ENCODE data around the gene COL9A2. TPM values are rescaled to one million over a fixed set of nuclear protein-coding genes. Genes with fewer than 3 reads are reported as not detected.

The COL9A2 gene
- total RNA-seq, 1 experiment from 2014 or later: 3.0 TPM

DNA sequence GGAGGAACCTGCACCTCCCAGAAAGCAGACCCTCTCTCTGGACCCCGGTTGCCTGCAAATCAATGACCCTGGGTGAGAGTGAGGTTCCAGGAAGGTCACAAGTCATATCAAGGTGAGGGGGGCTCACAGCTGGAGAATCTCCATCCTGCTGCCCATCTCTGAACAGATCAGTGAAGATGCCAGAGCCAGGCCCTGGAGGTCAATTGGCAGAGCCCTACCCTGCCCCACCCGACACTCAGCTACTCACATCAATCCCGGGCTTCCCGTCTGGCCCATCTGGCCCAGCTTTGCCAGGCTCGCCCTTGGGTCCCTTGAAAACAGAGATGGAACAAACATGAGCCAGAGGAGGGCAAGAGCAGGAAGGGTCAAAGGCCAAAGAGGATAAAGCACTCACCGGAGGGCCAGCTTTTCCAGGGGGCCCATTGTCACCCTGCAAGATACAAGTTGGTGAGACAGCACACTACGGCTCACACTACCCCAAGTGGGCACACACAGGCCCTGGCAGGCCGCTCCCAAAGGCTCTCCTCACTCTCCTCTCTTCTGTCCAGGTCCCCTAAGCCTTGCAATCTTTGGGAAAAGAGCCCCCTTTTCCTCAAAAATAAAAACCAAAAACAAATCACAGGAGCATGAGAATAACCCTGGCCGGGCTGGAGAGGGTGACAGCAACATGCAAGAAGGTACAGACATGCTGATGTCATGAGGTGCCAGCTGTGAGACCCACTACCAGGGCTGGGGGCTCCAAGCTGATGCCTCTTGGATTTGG is 2.9 kb downstream of the COL9A2 start:
- DNase-seq: no peak
- Mint-ChIP-seq H3K27ac (ENCODE audit: unreplicated experiment) (no peak overlapping the region), H3K4me3 (ENCODE audit: low read depth, unreplicated experiment) (no peak overlapping the region), H3K27me3 (ENCODE audit: unreplicated experiment) (peaks cover 41% of the 10 kb centered on the region), H3K9me3 (ENCODE audit: low read depth, unreplicated experiment) (no peaks in the 10 kb centered on the region), H3K4me1 (ENCODE audit: low read depth, unreplicated experiment) (peaks cover 13% of the 10 kb centered on the region), H3K36me3 (ENCODE audit: insufficient read depth, unreplicated experiment) (peaks cover 30% of the 10 kb centered on the region)
- no TSS peak for BruUV-seq (replicated peaks)
- TF ChIP-seq, protein P1, sequence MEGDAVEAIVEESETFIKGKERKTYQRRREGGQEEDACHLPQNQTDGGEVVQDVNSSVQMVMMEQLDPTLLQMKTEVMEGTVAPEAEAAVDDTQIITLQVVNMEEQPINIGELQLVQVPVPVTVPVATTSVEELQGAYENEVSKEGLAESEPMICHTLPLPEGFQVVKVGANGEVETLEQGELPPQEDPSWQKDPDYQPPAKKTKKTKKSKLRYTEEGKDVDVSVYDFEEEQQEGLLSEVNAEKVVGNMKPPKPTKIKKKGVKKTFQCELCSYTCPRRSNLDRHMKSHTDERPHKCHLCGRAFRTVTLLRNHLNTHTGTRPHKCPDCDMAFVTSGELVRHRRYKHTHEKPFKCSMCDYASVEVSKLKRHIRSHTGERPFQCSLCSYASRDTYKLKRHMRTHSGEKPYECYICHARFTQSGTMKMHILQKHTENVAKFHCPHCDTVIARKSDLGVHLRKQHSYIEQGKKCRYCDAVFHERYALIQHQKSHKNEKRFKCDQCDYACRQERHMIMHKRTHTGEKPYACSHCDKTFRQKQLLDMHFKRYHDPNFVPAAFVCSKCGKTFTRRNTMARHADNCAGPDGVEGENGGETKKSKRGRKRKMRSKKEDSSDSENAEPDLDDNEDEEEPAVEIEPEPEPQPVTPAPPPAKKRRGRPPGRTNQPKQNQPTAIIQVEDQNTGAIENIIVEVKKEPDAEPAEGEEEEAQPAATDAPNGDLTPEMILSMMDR (IDR thresholded peaks at IDR 0.05; ENCODE audit: unreplicated experiment): no peak
- intact Hi-C loops (cut with micrococcal nuclease; ENCODE audit: unreplicated experiment): no loop called here
- CTCF ChIA-PET: interaction anchor here (0.6 to 1.8 kb wide), 5 partner anchors 21 to 161 kb away, joined by 4 to 10 read pairs (median 5); partner anchors contain the start of gene ZMPSTE24

DNA sequence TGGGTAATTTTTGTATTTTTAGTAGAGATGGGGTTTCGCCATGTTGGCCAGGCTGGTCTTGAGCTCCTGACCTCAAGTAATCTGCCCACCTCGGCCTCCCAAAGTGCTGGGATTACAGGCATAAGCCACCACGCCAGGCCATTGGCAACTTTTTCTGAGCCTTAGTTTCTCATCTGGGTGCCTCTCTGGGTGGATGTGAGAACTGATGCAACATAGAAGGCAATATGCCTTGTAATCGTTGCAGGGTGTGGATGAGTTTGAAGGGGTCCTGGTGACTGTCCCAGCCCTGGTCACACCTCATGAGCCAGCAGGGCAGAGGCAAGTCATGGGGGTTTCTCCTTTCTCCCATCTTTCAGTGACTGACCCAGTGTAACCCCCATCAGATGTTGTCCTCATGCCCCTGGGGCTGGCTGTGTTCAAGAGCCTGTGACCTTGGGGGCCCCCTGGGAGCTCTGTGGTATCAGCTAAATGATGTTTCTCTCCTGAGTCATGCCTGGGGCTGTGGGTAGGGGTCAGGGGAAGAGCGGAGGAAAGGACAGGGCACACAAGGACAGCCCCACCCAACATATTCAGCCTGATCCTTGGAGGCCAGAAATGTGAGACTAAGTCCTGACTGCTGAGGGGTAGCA is 3.6 kb downstream of the COL9A2 start:
- no TSS peak for BruUV-seq (replicated peaks)
- Mint-ChIP-seq H3K4me1 (ENCODE audit: low read depth, unreplicated experiment) (peaks cover 13% of the 10 kb centered on the region), H3K36me3 (ENCODE audit: insufficient read depth, unreplicated experiment) (peaks cover 30% of the 10 kb centered on the region), H3K27me3 (ENCODE audit: unreplicated experiment) (peaks cover 34% of the 10 kb centered on the region), H3K27ac (ENCODE audit: unreplicated experiment) (no peak overlapping the region), H3K9me3 (ENCODE audit: low read depth, unreplicated experiment) (no peaks in the 10 kb centered on the region), H3K4me3 (ENCODE audit: low read depth, unreplicated experiment) (no peak overlapping the region)
- TF ChIP-seq, protein P1 (IDR thresholded peaks at IDR 0.05; ENCODE audit: unreplicated experiment): no peak
- CTCF ChIA-PET: interaction anchor here (0.6 kb wide), 2 partner anchors 22 to 107 kb away, joined by 4 to 7 read pairs; no protein-coding TSS in a partner anchor
- no peak for DNase-seq
- intact Hi-C loops (cut with micrococcal nuclease; ENCODE audit: unreplicated experiment): no loop called here

DNA sequence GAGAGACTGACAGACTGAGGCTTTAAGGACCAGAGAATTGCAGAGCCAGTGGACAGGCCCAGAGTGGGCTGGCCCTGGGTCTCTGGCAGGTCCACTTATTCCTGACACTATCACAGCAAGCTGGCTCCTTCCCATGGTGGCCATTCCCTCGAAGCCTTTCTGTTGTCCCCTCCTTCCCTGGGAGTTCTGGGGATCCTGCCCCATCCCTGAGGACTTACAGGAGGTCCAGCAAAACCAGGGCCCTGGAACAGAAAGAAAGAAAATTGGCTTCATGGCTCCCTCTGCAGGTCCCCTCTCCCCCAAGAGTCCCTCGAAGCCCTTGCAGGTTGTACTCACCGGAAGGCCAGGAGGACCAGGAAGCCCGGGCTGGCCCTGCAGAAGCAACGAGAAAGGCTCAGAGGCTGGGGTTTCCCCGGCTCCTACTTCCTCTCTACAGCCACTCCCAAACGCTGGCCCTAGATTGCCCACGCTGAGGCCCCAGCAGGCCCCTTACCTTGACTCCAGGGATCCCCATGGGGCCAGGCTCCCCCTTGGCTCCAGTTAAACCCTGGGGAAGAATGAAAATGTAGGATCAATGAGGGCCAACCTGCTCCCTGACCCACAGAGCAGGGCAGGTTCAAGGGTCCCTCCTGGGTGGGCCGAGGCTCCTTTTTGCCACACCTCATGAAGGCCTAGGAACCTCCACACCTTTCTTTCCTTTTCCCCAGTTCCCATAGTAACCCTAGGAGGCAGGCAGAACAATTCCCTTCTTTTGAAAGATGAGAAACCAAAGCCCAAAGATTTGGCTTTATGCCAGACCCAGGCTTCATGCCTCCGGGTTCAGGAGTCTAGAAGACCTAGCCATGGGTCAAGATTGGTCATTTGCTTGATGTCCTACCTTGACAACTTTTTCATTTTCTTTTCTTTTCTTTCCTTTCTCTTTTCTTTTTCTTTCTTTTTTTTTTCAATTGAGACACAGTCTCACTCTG is 4.6 kb downstream of the COL9A2 start:
- H3K27me3 Mint-ChIP-seq (ENCODE audit: unreplicated experiment): peaks cover 25% of the 10 kb centered on the region
- H3K4me3 Mint-ChIP-seq (ENCODE audit: low read depth, unreplicated experiment): no peak overlapping the region
- CTCF ChIA-PET: no interaction called here
- H3K36me3 Mint-ChIP-seq (ENCODE audit: insufficient read depth, unreplicated experiment): peaks cover 28% of the 10 kb centered on the region
- peaks cover 13% of the 10 kb centered on the region for H3K4me1 Mint-ChIP-seq (ENCODE audit: low read depth, unreplicated experiment)
- no TSS peak for BruUV-seq (replicated peaks)
- intact Hi-C loops (cut with micrococcal nuclease; ENCODE audit: unreplicated experiment): no loop called here
- DNase-seq: peak; percentile 69
- no peak overlapping the region for H3K27ac Mint-ChIP-seq (ENCODE audit: unreplicated experiment)
- no peaks in the 10 kb centered on the region for H3K9me3 Mint-ChIP-seq (ENCODE audit: low read depth, unreplicated experiment)
- TF ChIP-seq, protein P1 (IDR thresholded peaks at IDR 0.05; ENCODE audit: unreplicated experiment): no peak

- CTCF ChIA-PET: interaction anchor here (0.6 kb wide), 1 partner anchor 410 kb away, joined by 5 read pairs; the partner anchor contains the start of gene MYCL
- Mint-ChIP-seq H3K4me3 (ENCODE audit: low read depth, unreplicated experiment) (no peak overlapping the region), H3K36me3 (ENCODE audit: insufficient read depth, unreplicated experiment) (peaks cover 21% of the 10 kb centered on the region), H3K27me3 (ENCODE audit: unreplicated experiment) (peaks cover 17% of the 10 kb centered on the region), H3K4me1 (ENCODE audit: low read depth, unreplicated experiment) (peaks cover 13% of the 10 kb centered on the region), H3K9me3 (ENCODE audit: low read depth, unreplicated experiment) (no peaks in the 10 kb centered on the region), H3K27ac (ENCODE audit: unreplicated experiment) (no peak overlapping the region)
- TF ChIP-seq, protein P1 (IDR thresholded peaks at IDR 0.05; ENCODE audit: unreplicated experiment): no peak
- DNase-seq: no peak
- BruUV-seq (replicated peaks): no TSS peak
- intact Hi-C loops (cut with micrococcal nuclease; ENCODE audit: unreplicated experiment): no loop called here
Observed at GRCh38 chr1:40311692-40312091, 5.4 kb downstream of the COL9A2 start.
